GM21381 (cell line): ENCODE measurements around the gene CDH19.
"Not testable (repeated sequence)": the region's sequence is repeated elsewhere in the genome, so short reads cannot be mapped to it uniquely, and the experiment has no call there.

ENCODE experiments used
- ATAC-seq: cut with Tn5 transposase; IDR thresholded peaks from one replicate; pipeline ENCODE4 v1.9.1; 2021; ENCODE audit warnings: mild to moderate bottlenecking, moderate library complexity; ENCODE audit not compliant: unreplicated experiment

CDH19 gene

DNA sequence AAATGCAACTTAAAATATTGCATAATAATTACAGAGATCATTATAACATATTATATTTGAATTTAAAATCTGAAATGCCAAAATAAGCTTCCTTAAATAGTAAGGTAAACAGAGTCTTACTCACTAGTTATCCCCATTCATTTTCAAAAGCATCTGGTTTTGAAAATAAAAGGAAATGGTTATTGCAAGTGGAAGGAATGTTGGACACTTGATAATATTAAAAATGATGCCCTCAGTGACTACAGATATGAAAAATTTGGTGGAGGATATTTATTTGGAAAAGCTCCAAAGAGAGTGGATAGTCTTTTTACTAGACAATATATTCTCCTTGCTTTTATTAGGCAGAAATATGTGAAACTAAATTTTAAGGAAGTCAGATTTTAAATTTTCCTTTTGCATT lies 39.7 kb downstream of the CDH19 start:
- ATAC-seq = no peak

DNA sequence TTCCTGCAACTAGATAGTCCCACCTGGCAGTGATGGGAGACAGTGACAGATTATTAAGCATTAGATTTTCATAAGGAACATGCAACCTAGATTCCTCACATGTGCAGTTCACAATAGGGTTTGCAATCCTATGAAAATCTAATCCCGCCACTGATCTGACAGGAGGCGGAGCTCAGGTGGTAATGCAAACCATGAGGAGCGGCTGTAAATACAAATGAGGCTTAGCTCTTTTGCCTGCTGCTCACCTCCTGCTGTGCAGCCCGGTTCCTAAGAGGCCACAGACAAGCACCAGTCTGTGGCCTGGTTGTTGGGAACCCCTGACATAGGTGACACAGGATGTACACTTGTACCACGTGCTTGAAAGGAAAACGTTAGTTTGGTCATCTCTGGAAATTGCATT lies 41.6 kb downstream of the CDH19 start:
- ATAC-seq = no peak

DNA sequence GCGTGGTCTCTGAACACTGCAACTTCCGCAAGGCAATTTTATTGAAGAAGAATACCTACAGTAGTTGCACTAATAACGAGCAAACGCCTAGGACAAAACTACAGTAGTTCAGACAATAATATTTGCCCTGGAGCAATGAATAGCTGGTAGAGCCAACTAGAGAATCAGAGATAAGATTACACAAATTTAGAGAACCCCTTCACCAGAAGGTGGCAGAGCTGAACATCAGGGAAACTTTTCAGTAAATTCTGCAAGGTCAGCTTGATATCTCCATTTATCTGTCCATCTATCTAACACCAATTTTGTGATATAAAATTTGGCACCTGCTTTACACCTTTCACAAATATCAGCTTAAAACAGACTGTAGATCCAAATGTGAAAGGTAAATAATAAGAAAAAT lies 43.8 kb downstream of the CDH19 start:
- no peak for ATAC-seq

DNA sequence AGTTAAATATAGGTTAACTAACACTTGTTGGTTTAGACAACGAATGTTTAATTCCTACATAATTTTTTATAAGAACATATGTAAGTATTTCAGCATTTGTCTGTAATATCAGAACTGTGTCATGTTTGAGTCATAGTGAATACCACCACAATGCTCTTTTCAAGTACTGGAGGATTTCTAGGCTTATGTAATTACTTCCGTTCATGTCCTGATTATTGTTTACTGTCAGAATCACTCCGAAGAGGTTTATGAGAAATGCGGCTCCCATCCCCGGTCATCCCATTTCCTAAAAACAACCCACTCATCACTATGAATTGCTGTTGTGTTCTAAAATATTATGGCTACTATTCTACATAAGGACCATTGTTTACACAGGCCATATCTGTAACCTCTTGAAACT lies 45.1 kb downstream of the CDH19 start:
- no peak for ATAC-seq

DNA sequence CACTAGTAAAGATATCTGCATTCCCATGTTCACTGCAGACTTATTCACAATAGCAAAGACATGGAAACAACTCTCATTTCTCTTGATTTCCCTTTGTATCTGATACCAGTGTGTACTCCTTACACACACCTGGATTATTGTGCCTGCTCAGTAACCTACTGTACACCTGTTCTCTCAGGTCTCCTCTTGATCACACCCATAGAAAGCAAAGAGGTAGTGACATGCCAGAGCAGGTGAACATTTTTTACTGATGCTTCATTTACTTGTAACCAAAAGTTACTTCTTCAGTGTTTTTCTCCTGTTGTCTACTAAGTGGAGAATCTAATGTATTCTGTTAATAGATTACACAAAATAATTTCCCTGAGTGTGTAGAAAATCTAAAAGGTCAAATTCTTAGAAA lies 46.8 kb downstream of the CDH19 start:
- no peak for ATAC-seq

DNA sequence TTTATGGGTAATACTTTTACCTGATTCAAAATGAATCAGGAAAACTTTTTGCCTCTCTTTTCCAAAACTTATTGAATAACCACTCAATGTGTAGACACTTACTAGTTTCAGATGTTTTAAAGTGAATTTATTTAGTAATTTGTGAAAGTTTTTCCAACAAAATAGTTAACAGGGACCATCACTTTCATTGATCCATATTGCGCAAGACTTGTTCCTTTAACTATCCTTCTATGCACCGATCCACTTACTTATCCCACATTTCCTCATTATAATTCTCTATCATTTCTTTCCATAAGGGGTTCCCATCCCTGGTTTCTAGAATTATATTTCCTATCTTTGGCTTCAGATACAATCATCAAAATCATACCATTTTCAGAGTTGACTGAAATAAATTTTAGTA lies 48.3 kb downstream of the CDH19 start:
- no peak for ATAC-seq

DNA sequence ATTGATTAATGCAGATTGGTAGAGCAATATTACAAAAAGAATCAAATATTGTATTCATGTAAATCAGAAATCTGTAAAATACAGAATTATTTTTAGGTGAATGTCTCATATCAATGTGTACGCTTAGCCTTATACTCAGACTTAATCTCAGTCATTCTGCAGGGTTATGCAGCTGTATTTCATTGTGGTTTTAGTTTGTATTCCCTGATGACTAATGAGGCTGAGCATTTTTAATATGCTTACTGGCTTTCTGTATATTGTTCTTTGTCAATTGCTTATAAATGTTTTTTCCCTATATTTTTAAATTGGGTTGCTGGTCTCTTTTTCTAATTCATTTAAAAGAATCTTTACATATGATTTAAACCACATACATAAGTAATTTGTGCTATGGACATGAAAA lies 50.1 kb downstream of the CDH19 start:
- ATAC-seq = no peak

DNA sequence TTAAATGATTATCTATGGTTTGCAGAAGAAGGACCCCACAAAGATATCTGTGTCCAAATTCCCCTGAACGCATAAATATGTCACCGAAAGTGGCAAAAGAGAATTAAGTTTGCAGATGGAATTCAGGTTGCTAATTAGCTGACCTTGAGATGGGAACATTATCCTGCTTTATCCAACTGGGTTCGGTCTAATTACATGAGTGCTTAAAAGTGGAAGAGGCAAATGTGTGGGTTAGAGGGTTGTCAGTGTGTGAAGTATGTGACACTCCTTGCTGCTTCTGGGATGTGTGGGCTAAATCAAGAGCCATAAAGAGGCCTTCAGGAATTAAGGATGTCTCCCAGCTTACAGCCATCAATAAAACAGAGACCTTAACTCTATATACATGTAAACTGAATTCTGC lies 53.5 kb downstream of the CDH19 start:
- ATAC-seq = no peak

DNA sequence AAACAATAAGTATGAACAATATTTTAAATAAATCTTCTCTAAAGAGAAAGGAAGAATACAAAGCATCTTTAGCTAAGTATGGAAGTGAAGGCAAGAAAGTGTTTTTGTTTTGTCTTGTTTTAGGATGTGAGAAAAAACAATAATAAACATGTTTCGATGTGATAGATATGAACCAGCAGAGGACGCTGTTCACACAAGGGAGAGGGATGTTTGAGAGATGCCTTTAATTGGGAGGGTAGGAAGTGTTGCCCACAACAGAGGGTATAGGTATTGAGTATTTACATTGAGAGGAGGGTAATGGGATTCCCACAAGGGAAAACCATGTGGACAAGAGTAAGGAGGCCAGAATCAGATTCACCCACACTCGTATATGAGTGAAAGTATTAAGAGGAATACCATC lies 55.1 kb downstream of the CDH19 start:
- no peak for ATAC-seq

DNA sequence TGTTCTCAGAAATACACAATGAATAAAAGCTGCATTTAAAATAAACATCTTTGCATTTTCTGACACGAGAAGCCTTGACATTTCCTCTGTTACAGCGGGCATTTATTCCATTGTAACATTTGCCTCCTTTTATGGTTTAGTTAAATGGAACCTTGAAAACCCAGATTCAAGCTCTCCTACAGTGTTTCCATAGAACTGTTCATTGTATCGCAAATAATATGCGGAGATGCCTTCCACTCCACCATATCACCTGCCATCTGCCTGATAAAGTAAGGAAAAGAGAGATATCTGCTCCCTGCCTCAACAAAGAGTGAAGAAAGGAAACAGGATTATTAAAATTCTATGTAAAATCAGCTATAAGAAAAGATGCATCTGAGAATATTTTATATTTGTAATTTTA lies 69.8 kb downstream of the CDH19 start:
- no peak for ATAC-seq

DNA sequence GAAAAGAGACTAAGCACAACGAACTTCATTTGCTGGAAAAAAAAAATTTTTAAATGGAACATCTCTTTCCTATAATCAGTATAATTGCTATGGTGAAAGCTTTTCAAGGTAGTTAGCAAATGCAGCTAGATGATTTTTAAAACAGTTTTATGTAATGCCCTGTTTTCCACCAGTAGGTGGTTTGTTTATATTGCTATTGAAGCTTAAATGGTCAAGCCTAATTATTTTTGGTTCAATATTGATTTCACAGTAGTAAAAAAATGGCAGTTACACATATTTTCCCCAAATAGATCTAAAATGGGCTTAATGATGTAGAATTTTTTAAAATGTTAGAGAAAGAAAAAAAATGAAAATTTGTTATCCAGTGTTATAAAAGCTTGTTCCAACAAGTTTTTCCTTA lies 70.2 kb downstream of the CDH19 start:
- ATAC-seq = no peak

DNA sequence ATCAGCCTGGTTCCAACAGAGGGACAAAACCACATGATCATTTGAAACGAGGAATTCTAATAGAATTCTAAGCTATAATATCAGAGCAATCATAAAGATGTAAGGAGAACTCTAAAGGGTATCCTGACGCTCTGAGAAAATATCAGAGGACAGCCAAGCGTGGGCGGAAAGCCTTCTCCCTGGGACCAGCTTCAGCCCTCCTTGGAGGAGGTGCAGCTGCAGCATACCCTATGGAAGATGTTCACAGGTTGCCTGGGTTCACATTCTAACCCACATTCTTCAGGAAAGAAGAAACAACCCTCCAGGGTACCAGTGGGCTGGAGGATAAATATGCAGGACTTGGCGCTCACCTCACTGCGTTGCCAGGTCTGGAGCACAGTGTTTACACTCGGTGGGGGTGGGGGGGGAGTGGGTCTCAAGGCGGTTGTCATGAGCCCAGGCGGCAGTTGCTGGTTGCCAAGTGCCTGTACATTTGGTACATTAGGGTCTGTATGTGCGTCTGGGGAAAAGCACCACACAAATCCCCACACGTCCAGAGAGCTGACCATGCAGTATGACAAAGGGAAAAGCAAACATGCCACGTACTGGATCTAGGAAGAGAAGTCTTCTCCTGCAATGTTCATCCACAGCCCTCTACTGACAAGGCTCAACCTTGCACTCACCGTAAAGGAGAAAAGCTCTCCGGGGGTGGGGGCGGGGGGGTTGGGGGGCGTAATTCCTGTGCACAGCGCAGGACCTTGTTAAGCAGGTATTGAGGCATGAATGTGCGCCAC lies 80.5 kb downstream of the CDH19 start:
- ATAC-seq = no peak

DNA sequence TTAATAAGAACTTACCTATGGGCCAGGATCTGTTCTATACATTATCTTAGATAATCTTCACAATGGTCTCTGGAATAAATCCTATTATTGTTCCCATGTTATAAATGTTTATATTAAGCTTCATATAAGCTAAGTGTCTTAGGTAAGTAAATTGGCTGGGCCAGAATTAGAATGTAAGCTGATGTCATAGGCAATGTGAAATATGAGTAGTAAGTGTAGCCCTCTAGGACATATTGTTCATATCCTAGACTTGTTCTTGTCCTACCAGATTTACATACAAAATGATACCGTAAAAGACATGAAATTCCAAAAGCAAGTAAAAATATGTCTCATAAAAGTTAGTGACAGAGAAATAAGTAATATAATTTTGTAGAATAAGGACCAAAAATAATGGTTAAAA lies 89.9 kb downstream of the CDH19 start:
- no peak for ATAC-seq

DNA sequence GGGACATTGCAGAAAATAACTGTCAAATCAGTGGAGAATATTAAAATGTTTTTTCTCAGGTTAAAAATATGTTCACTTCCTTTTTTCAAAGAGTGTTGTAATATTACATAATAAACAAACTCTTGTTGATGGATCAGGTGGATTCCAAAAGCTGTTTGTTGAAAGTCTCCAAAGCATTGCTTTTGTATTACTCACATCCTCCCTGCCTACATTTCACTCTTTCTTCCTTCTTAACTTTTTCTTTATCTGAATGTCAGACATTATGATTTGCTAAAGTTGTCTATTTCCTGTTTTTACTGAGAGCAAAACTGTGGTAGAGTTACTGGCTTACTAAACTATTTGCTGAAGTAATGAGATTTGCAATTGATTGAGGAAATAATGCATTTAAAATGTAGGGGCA lies 92.1 kb downstream of the CDH19 start:
- ATAC-seq = no peak

DNA sequence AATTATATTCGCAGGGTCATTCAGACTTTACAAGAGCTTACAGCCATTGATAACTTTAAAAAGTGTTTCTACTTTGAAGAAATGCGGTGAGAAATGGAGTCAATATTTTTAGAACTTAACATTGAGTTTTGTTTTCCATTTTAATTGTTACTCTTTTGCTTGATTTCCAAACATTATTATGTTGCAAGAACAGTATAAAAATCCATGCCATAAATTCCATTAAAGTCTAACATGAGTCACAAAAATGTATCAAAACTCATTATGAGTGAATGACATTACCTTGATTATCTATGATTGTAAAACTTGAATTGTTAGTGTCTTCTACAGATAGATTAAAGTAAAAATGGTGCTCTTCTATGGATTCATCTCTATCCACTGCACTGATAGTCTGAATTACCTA lies 92.6 kb downstream of the CDH19 start:
- ATAC-seq = no peak

DNA sequence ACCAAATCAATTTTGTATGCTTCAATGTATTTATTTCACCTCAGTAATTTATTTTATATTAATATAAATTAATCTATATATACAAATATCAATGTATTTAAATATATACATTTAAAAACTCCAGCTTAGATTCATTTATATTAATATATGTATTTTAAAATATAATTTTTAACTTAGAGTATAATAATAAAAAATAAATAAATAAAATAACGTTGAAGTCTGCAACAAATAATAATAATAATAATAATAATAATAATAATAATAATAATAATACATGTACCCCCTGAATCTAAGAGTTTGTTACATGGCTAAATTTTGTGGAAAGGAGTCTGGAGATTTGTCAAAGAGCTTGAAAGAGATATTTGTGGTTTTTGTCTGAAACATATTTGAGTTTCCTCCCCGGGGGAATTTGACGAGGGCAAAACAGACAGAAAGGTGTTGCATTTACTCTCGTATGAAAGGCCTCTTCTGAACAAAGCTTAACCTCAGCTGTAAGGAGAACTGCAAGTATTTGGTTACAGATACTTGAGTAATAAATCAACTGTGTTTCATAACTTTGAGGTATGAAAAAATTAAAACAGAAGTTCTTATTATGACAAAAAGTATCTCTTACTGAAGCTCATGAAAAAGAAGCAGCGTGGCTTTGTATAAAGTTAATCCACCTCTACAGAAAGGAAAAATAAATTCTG lies 93.4 kb downstream of the CDH19 start:
- ATAC-seq = no peak

DNA sequence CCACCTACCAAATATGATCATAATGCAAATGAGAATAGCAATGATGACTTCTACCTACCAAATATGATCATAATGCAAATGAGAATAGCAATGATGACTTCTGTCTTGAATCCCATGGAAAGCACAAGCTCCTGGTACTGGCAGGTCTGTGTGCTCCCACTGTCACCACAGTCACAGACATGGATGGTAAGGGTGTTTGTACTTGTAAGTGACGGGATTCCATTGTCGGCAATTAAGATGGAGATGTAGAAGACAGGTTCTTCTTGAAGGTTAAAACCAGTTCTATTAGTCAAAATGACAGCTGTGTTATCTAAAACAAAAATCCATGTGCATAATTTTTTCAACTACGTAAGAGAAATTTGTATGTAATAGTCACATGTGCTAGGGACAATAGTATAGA lies 95.0 kb downstream of the CDH19 start:
- ATAC-seq = no peak

DNA sequence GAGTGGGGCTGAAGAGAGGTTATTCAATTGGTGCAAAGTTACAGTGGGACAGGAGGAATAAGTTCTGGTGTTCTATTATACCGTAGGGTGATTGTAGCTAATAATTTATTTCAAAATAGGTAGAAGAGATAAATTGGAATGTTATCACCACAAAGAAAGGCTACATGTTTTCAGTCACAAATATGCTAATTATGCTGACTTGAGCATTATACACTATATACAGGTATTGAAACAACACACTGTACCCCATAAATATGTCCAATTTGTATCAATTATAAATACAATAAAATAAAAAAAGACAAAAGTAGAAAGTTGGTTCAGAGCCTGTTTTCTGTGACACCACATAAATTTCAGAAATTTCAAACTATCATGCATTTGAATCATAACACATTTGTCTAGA lies 97.7 kb downstream of the CDH19 start:
- no peak for ATAC-seq

DNA sequence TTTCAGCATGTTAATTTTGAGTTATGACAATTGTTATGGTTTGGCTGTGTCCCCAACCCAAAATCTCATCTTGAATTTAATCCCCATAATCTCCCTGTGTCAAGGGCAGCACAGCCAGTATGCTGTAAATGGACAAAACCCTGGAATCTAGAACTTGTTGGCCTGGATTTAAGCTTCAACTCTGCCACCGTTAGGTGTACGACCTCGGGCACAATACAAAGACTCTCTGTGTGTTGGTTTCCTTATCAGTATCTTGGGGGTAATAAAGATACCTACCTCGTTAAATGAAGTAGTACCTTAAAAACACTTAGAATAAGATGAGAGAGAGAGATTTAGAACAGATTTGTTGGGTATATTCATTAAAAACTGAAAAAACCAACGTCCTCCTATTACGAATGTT lies 106.5 kb downstream of the CDH19 start:
- ATAC-seq = no peak

DNA sequence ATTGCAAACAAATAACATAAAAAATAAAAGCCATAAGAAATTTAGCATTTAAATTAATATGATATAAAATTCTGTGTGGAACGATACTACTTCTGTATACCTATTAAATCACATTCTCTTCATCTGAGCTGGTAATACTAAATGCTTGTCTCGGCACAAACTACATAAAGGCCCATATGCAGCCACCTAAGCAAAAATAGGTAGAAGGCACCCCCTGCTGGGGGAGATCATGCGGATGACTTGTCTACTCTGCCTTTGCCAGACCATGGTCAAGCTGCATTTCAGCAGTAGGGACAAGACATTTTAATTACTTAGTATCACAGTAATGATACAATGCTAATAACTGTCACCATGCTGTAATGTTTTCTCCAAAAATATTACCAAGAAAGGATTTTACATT lies 108.0 kb downstream of the CDH19 start:
- no peak for ATAC-seq

DNA sequence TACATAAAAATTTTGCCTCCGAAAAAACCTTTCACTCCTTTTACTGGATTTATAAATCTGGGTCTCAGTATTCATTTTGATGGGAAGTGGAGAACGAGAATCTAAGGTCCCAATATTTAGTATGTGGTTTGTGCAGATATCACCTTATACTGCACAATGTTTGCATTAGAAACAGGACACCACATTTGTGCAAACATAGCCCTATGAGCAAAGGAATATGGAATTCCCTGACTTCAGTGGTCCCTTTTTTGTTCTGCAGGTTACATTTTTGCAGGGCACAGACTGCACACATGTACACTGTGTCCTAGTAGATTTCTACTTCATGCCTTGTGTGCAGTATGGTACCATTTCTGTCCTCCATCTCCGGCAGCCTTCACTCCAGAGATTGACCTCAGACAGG lies 130.0 kb downstream of the CDH19 start:
- ATAC-seq = no peak

DNA sequence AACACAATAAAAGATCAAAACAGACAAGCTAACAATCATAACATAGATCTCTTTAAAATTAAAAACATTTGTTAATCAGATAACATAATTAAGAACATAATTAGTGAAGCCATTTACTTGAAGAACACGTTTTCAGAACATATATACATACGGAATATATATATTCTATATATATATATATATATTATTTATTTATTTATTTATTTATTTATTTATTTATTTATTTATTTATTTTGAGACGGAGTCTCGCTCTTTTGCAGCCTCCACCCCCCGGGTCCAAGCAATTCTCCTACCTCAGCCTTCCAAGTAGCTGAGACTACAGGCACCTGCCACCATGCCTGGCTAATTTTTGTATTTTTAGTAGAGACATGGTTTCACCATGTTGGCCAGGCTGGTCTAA lies 137.7 kb downstream of the CDH19 start:
- not testable (repeated sequence) for ATAC-seq

DNA sequence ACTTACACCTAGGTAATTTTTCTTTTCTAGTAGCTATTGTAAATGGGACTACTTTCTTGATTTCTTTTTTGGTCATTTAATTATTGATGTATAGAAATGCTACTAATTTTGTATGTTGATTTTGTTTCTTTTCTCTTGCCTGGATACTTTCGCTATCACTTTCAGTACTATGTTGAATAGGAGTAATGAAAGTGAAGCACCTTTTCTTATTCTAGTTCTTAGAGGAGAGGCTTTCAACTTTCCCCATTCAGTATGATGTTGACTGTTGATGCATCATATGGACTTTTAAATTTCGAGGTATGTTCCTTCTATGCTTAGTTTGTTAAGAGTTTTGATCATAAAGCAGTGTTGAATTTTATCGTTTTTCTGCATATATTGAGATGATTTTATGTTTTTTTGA lies 142.5 kb downstream of the CDH19 start:
- ATAC-seq = no peak
